IPS DF 6.9 (cell line): ENCODE measurements around the gene MICU1.
"Not testable (repeated sequence)": the region's sequence is repeated elsewhere in the genome, so short reads cannot be mapped to it uniquely, and the experiment has no call there.

Experiments used
- DNase-seq: peaks from one replicate; pipeline ENCODE4 v3.0.0-alpha.2; 2013; ENCODE audit warnings: low read depth, low spot score
- H3K27ac ChIP-seq: one replicate; pipeline ENCODE4 v1.5.1; 2013; ENCODE audit warnings: low read length, control low read depth
- H3K27me3 ChIP-seq: 2 replicates; pipeline ENCODE4 v1.6.1; 2013; ENCODE audit warnings: mild to moderate bottlenecking, low read length; ENCODE audit not compliant: control insufficient read depth, insufficient read depth
- H3K36me3 ChIP-seq: 2 replicates; pipeline ENCODE4 v1.6.1; 2013; ENCODE audit warnings: low read length; ENCODE audit not compliant: control insufficient read depth, insufficient read depth
- H3K4me1 ChIP-seq: 2 replicates; pipeline ENCODE4 v1.6.1; 2013; ENCODE audit warnings: low read length; ENCODE audit not compliant: control insufficient read depth, insufficient read depth
- H3K4me3 ChIP-seq: 2 replicates; pipeline ENCODE4 v1.5.1; 2013; ENCODE audit warnings: mild to moderate bottlenecking, low read length
- H3K9me3 ChIP-seq: 2 replicates; pipeline ENCODE4 v1.6.1; 2013; ENCODE audit warnings: low read length, inconsistent platforms; ENCODE audit not compliant: control insufficient read depth, insufficient read depth
- WGBS: extraction: QIAGEN DNeasy Blood & Tissue Kit; methylation state at CpG from one replicate; pipeline ENCODE4 v1.1.7; 2013; ENCODE audit warnings: mixed read lengths, missing lambda C conversion rate; ENCODE audit not compliant: insufficient read length, insufficient coverage; 5-methylcytosine and 5-hydroxymethylcytosine counted together

MICU1 gene

GRCh38 chr10:72384982-72385381, 240.9 kb downstream of the MICU1 start:
- not testable (repeated sequence) for H3K27ac ChIP-seq, DNase-seq, H3K4me3 ChIP-seq, H3K9me3 ChIP-seq, H3K36me3 ChIP-seq, H3K4me1 ChIP-seq, H3K27me3 ChIP-seq
- no CpG with 5 or more reads among the region's 7 CpGs for WGBS

- WGBS, result no CpG with 5 or more reads among the region's 2 CpGs
- H3K27me3 ChIP-seq, result no peaks in the 10 kb centered on the region
- H3K4me3 ChIP-seq, result no peak overlapping the region
- no peaks in the 10 kb centered on the region for H3K9me3 ChIP-seq
- no peak overlapping the region for H3K27ac ChIP-seq
- no peaks in the 10 kb centered on the region for H3K36me3 ChIP-seq
- H3K4me1 ChIP-seq, result no peaks in the 10 kb centered on the region
- no peak for DNase-seq
These were observed 246.1 kb downstream of the MICU1 start for GRCh38 chr10:72379776-72380175.

- no peaks in the 10 kb centered on the region for H3K36me3 ChIP-seq
- no peak overlapping the region for H3K4me3 ChIP-seq
- H3K27me3 ChIP-seq, result no peaks in the 10 kb centered on the region
- no peaks in the 10 kb centered on the region for H3K4me1 ChIP-seq
- no peak overlapping the region for H3K27ac ChIP-seq
- WGBS, result no CpG with 5 or more reads among the region's 2 CpGs
- no peak for DNase-seq
- no peaks in the 10 kb centered on the region for H3K9me3 ChIP-seq
These were observed 246.8 kb downstream of the MICU1 start for GRCh38 chr10:72379062-72379461.

GRCh38 chr10:72375585-72375984, 250.3 kb downstream of the MICU1 start:
- H3K9me3 ChIP-seq, result no peaks in the 10 kb centered on the region
- no peaks in the 10 kb centered on the region for H3K27me3 ChIP-seq
- H3K27ac ChIP-seq, result no peak overlapping the region
- H3K36me3 ChIP-seq, result no peaks in the 10 kb centered on the region
- no CpG with 5 or more reads among the region's 5 CpGs for WGBS
- H3K4me3 ChIP-seq, result no peak overlapping the region
- no peaks in the 10 kb centered on the region for H3K4me1 ChIP-seq
- DNase-seq, result no peak

GRCh38 chr10:72375173-72375572, 250.7 kb downstream of the MICU1 start:
- DNase-seq, result no peak
- no peaks in the 10 kb centered on the region for H3K9me3 ChIP-seq
- H3K27ac ChIP-seq, result no peak overlapping the region
- H3K4me1 ChIP-seq, result no peaks in the 10 kb centered on the region
- WGBS, result no CpG with 5 or more reads among the region's 3 CpGs
- no peaks in the 10 kb centered on the region for H3K27me3 ChIP-seq
- H3K36me3 ChIP-seq, result no peaks in the 10 kb centered on the region
- no peak overlapping the region for H3K4me3 ChIP-seq

- Histone ChIP-seq H3K4me3 (no peak overlapping the region), H3K36me3 (no peaks in the 10 kb centered on the region), H3K27me3 (no peaks in the 10 kb centered on the region), H3K9me3 (no peaks in the 10 kb centered on the region), H3K4me1 (no peaks in the 10 kb centered on the region), H3K27ac (no peak overlapping the region)
- DNase-seq, result no peak
These were observed 255.6 kb downstream of the MICU1 start for GRCh38 chr10:72370201-72370722.

- DNase-seq, result no peak
- no CpG with 5 or more reads among the region's 4 CpGs for WGBS
- H3K4me3 ChIP-seq, result no peak overlapping the region
- H3K27ac ChIP-seq, result no peak overlapping the region
- H3K9me3 ChIP-seq, result no peaks in the 10 kb centered on the region
- H3K36me3 ChIP-seq, result no peaks in the 10 kb centered on the region
- H3K27me3 ChIP-seq, result no peaks in the 10 kb centered on the region
- no peaks in the 10 kb centered on the region for H3K4me1 ChIP-seq
These were observed 258.4 kb downstream of the MICU1 start for GRCh38 chr10:72367301-72367960.

- DNase-seq, result no peak
- WGBS, result no CpG with 5 or more reads among the region's 7 CpGs
These were observed 260.6 kb downstream of the MICU1 start for GRCh38 chr10:72365106-72365895.

GRCh38 chr10:72364239-72364777, 261.6 kb downstream of the MICU1 start:
- no CpG with 5 or more reads among the region's 12 CpGs for WGBS
- no peak overlapping the region for H3K27ac ChIP-seq
- H3K27me3 ChIP-seq, result no peaks in the 10 kb centered on the region
- DNase-seq, result peak; percentile 87
- no peaks in the 10 kb centered on the region for H3K36me3 ChIP-seq
- H3K9me3 ChIP-seq, result no peaks in the 10 kb centered on the region
- H3K4me1 ChIP-seq, result no peaks in the 10 kb centered on the region
- no peak overlapping the region for H3K4me3 ChIP-seq

More at GRCh38 chr10:72365106-72365895, 260.6 kb downstream of the MICU1 start:
- no peaks in the 10 kb centered on the region for H3K4me1 ChIP-seq
- H3K27me3 ChIP-seq, result no peaks in the 10 kb centered on the region
- H3K9me3 ChIP-seq, result no peaks in the 10 kb centered on the region
- no peaks in the 10 kb centered on the region for H3K36me3 ChIP-seq
- H3K27ac ChIP-seq, result no peak overlapping the region
- H3K4me3 ChIP-seq, result no peak overlapping the region

- no peak for DNase-seq
- Histone ChIP-seq H3K27me3 (no peaks in the 10 kb centered on the region), H3K4me1 (no peaks in the 10 kb centered on the region), H3K9me3 (no peaks in the 10 kb centered on the region), H3K27ac (no peak overlapping the region), H3K36me3 (no peaks in the 10 kb centered on the region), H3K4me3 (no peak overlapping the region)
- WGBS, result no CpG with 5 or more reads among the region's 4 CpGs
These were observed 268.9 kb downstream of the MICU1 start for GRCh38 chr10:72356987-72357386.
